Ovary (tissue), 3 donors: ENCODE results near the gene MAP1LC3B2.

Source experiments
- CTCF ChIP-seq, 3 donors: fragments of 450-650 bp in 2 of 3; fragments of 200-600 bp in 1 of 3; IDR thresholded peaks; one replicate each; pipeline versions ENCODE4 v1.5.1 to v1.8.0; 2016 to 2022; ENCODE audit warnings: antibody characterized with exemption in 3 of 3, mild to moderate bottlenecking in 1 of 3
- EP300 ChIP-seq: sonication (generic); formaldehyde crosslinking; IDR thresholded peaks from one replicate; pipeline ENCODE4 v1.6.1; 2017; ENCODE audit warnings: antibody characterized with exemption
- POLR2A ChIP-seq: fragments of 450-650 bp; IDR thresholded peaks from one replicate; pipeline ENCODE4 v1.6.1; 2017; ENCODE audit warnings: antibody characterized with exemption, mild to moderate bottlenecking, moderate library complexity
- donor health status: DM: no; HTN: no; CAD: no.

GRCh38 chr12:116541547-116542344, 17.4 kb upstream of the MAP1LC3B2 start:
- TF ChIP-seq CTCF (IDR thresholded peaks at IDR 0.05): no peak
- TF ChIP-seq POLR2A: no peak
- no peak for TF ChIP-seq EP300
